K562 (cell line): Measurements from ENCODE around the gene SRSF9. TPM values are rescaled to one million over a fixed set of nuclear protein-coding genes. Genes with fewer than 3 reads are reported as not detected.

Experiments used
- BDP1 ChIP-seq: IDR thresholded peaks from 3 replicates; pipeline ENCODE4 v1.6.1; 2011; ENCODE audit not compliant: insufficient read length, insufficient read depth
- CEBPB ChIP-seq: fragments of 450-650 bp; IDR thresholded peaks from 2 replicates; pipeline ENCODE4 v1.6.1; 2016; ENCODE audit warnings: missing genetic modification characterization, missing compliant biosample characterization
- CREM ChIP-seq: IDR thresholded peaks from 2 replicates; pipeline ENCODE4 v1.6.1; 2014; ENCODE audit warnings: antibody characterized with exemption, low read depth
- CXXC5 ChIP-seq: fragments of 250-450 bp; sonication (Bioruptor Pico); IDR thresholded peaks from 2 replicates; pipeline ENCODE4 v1.8.0; 2022; ENCODE audit warnings: inconsistent platforms, mild to moderate bottlenecking, moderate library complexity
- EP400 ChIP-seq: fragments of 450-650 bp; IDR thresholded peaks from 2 replicates; pipeline ENCODE4 v1.6.1; 2017; ENCODE audit warnings: antibody characterized with exemption, mild to moderate bottlenecking, moderate library complexity
- IRF2 ChIP-seq: sonication (generic); formaldehyde crosslinking; IDR thresholded peaks from 2 replicates; pipeline ENCODE4 v1.8.1; 2022; ENCODE audit warnings: mild to moderate bottlenecking, missing genetic modification reagents
- NCOR1 ChIP-seq: fragments of 450-650 bp; IDR thresholded peaks from 2 replicates; pipeline ENCODE4 v1.6.1; 2016; ENCODE audit warnings: mild to moderate bottlenecking, moderate library complexity
- PCBP1 ChIP-seq: fragments of 200-400 bp; formaldehyde crosslinking; IDR thresholded peaks from 2 replicates; pipeline ENCODE4 v1.6.1; 2018; ENCODE audit warnings: mild to moderate bottlenecking, low read depth, low read length; ENCODE audit not compliant: poor library complexity, severe bottlenecking
- PHF20 ChIP-seq: fragments of 450-650 bp; IDR thresholded peaks from 2 replicates; pipeline ENCODE4 v1.6.1; 2018; ENCODE audit not compliant: partially characterized antibody
- PURB ChIP-seq: sonication (generic); formaldehyde crosslinking; IDR thresholded peaks from 2 replicates; pipeline ENCODE4 v1.9.0; 2021; ENCODE audit warnings: low read depth, mild to moderate bottlenecking, missing genetic modification reagents
- RBM25 ChIP-seq: fragments of 200-400 bp; formaldehyde crosslinking; IDR thresholded peaks from 2 replicates; pipeline ENCODE4 v1.6.1; 2018; ENCODE audit warnings: low read length, low read depth, moderate library complexity; ENCODE audit not compliant: severe bottlenecking
- SREBF2 ChIP-seq: sonication (generic); formaldehyde crosslinking; IDR thresholded peaks from 2 replicates; pipeline ENCODE4 v1.4.0; 2020; ENCODE audit warnings: mild to moderate bottlenecking, missing genetic modification reagents
- TEAD4 ChIP-seq, 2 experiments: sonication (generic) in 1 of 2; formaldehyde crosslinking in 1 of 2; IDR thresholded peaks; 2 replicates each; pipeline versions ENCODE4 v1.6.1 to v1.8.0; 2012 to 2022; ENCODE audit warnings: borderline replicate concordance in 1 of 2, inconsistent platforms in 1 of 2, low read length in 1 of 2, mild to moderate bottlenecking in 1 of 2, missing genetic modification reagents in 1 of 2
- U2AF2 ChIP-seq: fragments of 200-400 bp; formaldehyde crosslinking; optimal IDR thresholded peaks from 2 replicates; pipeline ENCODE3; 2017; ENCODE audit warnings: low read depth, mild to moderate bottlenecking, low read length
- ZNF121 ChIP-seq: sonication (generic); formaldehyde crosslinking; conservative IDR thresholded peaks from 2 replicates; pipeline ENCODE4 v1.8.0; 2022; ENCODE audit warnings: missing genetic modification reagents
- ZNF140 ChIP-seq: fragments of 250-450 bp; sonication (Bioruptor Pico); IDR thresholded peaks from 2 replicates; pipeline ENCODE4 v1.8.0; 2021; ENCODE audit warnings: moderate library complexity, mild to moderate bottlenecking, inconsistent platforms
- ZNF324 ChIP-seq: fragments of 250-450 bp; sonication (Bioruptor Pico); IDR thresholded peaks from 2 replicates; pipeline ENCODE4 v1.4.0; 2020; ENCODE audit warnings: mild to moderate bottlenecking
- ZNF57 ChIP-seq: fragments of 450-650 bp; formaldehyde crosslinking; IDR thresholded peaks from 2 replicates; pipeline ENCODE4 v1.4.0; 2020; ENCODE audit warnings: mild to moderate bottlenecking, moderate library complexity
- polyA plus RNA-seq, 8 experiments: library from polyadenylated mRNA; depleted of rRNA in 4 of 8; stranded (reverse) in 5 of 8; unstranded in 3 of 8; fragments of >200 nt; fragmentation: Nextera tagmentation in 2 of 8; fragmentation: Illumina TruSeq in 1 of 8; extraction: Ambion mirVana in 2 of 8; extraction: Trizol in 1 of 8; gene quantifications; 2 replicates each; pipeline versions ENCODE4 v1.2.1 to v1.2.3, GENCODE V29; 2011 to 2014; ENCODE audit warnings: inconsistent platforms in 1 of 8, missing spikeins in 1 of 8
- total RNA-seq, 7 experiments: library from RNA; depleted of rRNA in 6 of 7; stranded (reverse); fragments of >200 nt in 6 of 7; fragmentation: Illumina TruSeq in 2 of 7; extraction: Trizol in 2 of 7; gene quantifications; 2 replicates each; pipeline versions ENCODE4 v1.2.1 to v1.2.3, GENCODE V29; 2011 to 2021; ENCODE audit warnings: low replicate concordance in 1 of 7
- TF ChIP-seq, protein P1 (sequence below): fragments of 200-800 bp; sonication (Bioruptor generic); IDR thresholded peaks from 2 replicates; pipeline ENCODE4 v1.6.1; 2016; ENCODE audit warnings: missing genetic modification characterization, missing compliant biosample characterization
- TF ChIP-seq, protein P2 (sequence below): sonication (generic); formaldehyde crosslinking; IDR thresholded peaks from 2 replicates; pipeline ENCODE4 v1.8.0; 2022; ENCODE audit warnings: missing genetic modification reagents, mild to moderate bottlenecking, moderate library complexity, borderline replicate concordance
- TF ChIP-seq, protein P3 (sequence below): sonication (generic); formaldehyde crosslinking; IDR thresholded peaks from 2 replicates; pipeline ENCODE4 v1.8.0; 2022; ENCODE audit warnings: missing genetic modification reagents, mild to moderate bottlenecking, borderline replicate concordance

The SRSF9 gene
- total and polyA plus RNA-seq, 9 of the 15 experiments (the other 6 are each of a cell fraction or from before 2014, with no cell fraction given), result 40.3 to 291 (median 230) TPM

DNA sequence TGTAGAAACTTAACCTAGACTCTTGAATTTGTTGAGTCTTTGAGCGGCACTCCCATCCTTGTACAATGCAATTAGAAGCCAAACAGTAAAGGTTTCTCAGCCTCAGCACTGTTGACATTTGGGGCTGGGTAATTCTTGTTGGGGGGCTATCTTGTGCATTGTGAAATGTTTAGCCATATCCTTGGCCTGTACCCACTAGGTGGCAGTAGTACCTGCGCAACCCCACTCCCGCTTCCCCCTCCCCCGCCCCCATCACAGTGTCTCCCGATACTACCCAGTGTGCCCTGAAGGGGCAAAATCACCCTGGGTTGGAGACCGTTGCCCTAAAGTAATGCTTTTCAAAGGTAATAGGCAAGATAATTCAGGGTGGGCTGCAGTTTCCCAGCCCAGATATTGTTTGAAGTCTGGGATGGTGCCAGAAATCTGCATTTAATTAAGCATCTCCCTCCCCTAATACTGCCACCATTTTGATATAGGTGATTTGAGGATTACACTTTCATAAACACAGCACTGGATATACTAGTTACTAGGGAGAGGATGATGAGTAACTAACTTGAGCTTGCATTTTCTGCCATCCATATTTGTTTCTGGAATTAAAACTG, 29.8 kb downstream of the SRSF9 start (continued):
- TF ChIP-seq, protein P1, sequence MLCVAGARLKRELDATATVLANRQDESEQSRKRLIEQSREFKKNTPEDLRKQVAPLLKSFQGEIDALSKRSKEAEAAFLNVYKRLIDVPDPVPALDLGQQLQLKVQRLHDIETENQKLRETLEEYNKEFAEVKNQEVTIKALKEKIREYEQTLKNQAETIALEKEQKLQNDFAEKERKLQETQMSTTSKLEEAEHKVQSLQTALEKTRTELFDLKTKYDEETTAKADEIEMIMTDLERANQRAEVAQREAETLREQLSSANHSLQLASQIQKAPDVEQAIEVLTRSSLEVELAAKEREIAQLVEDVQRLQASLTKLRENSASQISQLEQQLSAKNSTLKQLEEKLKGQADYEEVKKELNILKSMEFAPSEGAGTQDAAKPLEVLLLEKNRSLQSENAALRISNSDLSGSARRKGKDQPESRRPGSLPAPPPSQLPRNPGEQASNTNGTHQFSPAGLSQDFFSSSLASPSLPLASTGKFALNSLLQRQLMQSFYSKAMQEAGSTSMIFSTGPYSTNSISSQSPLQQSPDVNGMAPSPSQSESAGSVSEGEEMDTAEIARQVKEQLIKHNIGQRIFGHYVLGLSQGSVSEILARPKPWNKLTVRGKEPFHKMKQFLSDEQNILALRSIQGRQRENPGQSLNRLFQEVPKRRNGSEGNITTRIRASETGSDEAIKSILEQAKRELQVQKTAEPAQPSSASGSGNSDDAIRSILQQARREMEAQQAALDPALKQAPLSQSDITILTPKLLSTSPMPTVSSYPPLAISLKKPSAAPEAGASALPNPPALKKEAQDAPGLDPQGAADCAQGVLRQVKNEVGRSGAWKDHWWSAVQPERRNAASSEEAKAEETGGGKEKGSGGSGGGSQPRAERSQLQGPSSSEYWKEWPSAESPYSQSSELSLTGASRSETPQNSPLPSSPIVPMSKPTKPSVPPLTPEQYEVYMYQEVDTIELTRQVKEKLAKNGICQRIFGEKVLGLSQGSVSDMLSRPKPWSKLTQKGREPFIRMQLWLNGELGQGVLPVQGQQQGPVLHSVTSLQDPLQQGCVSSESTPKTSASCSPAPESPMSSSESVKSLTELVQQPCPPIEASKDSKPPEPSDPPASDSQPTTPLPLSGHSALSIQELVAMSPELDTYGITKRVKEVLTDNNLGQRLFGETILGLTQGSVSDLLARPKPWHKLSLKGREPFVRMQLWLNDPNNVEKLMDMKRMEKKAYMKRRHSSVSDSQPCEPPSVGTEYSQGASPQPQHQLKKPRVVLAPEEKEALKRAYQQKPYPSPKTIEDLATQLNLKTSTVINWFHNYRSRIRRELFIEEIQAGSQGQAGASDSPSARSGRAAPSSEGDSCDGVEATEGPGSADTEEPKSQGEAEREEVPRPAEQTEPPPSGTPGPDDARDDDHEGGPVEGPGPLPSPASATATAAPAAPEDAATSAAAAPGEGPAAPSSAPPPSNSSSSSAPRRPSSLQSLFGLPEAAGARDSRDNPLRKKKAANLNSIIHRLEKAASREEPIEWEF, result no peak
- TF ChIP-seq CXXC5 (CRISPR knock-in tag) (no peak), U2AF2 (no peak), RBM25 (no peak), TEAD4 (IDR thresholded peaks at IDR 0.05; ENCODE audit: low read length) (no peak), TEAD4 (CRISPR knock-in tag; IDR thresholded peaks at IDR 0.05; ENCODE audit: borderline replicate concordance) (no peak), ZNF121 (CRISPR knock-in tag) (no peak), CREM (0 out of 2 replicates have a peak, but pooled peaks have one; percentile 38), NCOR1 (no peak), CEBPB (tag) (peak; percentile 87), PCBP1 (no peak), BDP1 (no peak), ZNF57 (CRISPR knock-in tag) (no peak), PHF20 (no peak), IRF2 (no peak), EP400 (no peak), ZNF324 (CRISPR knock-in tag) (no peak), PURB (CRISPR knock-in tag) (no peak), ZNF140 (CRISPR knock-in tag) (no peak), SREBF2 (CRISPR knock-in tag) (no peak)
- TF ChIP-seq, protein P2, sequence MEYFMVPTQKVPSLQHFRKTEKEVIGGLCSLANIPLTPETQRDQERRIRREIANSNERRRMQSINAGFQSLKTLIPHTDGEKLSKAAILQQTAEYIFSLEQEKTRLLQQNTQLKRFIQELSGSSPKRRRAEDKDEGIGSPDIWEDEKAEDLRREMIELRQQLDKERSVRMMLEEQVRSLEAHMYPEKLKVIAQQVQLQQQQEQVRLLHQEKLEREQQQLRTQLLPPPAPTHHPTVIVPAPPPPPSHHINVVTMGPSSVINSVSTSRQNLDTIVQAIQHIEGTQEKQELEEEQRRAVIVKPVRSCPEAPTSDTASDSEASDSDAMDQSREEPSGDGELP (CRISPR knock-in tag), result no peak
- TF ChIP-seq, protein P3, sequence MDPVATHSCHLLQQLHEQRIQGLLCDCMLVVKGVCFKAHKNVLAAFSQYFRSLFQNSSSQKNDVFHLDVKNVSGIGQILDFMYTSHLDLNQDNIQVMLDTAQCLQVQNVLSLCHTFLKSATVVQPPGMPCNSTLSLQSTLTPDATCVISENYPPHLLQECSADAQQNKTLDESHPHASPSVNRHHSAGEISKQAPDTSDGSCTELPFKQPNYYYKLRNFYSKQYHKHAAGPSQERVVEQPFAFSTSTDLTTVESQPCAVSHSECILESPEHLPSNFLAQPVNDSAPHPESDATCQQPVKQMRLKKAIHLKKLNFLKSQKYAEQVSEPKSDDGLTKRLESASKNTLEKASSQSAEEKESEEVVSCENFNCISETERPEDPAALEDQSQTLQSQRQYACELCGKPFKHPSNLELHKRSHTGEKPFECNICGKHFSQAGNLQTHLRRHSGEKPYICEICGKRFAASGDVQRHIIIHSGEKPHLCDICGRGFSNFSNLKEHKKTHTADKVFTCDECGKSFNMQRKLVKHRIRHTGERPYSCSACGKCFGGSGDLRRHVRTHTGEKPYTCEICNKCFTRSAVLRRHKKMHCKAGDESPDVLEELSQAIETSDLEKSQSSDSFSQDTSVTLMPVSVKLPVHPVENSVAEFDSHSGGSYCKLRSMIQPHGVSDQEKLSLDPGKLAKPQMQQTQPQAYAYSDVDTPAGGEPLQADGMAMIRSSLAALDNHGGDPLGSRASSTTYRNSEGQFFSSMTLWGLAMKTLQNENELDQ (CRISPR knock-in tag), result no peak
